Uterus (tissue), 2 donors: ENCODE results near the gene MBNL1.

ENCODE experiments used
- POLR2A ChIP-seq, 2 donors: fragments of 450-650 bp; IDR thresholded peaks; one replicate each; pipeline ENCODE4 v1.6.1; 2016; ENCODE audit warnings: antibody characterized with exemption in 2 of 2, mild to moderate bottlenecking in 1 of 2, moderate library complexity in 1 of 2
- TF ChIP-seq, protein P1 (sequence below), 4 experiments: fragments of 200-600 bp in 2 of 4; fragments of 450-650 bp in 2 of 4; sonication (generic) in 2 of 4; IDR thresholded peaks; one replicate each; pipeline ENCODE4 v1.5.1; 2016 to 2019; ENCODE audit warnings: antibody characterized with exemption in 4 of 4, mild to moderate bottlenecking in 2 of 4, moderate library complexity in 1 of 4

DNA sequence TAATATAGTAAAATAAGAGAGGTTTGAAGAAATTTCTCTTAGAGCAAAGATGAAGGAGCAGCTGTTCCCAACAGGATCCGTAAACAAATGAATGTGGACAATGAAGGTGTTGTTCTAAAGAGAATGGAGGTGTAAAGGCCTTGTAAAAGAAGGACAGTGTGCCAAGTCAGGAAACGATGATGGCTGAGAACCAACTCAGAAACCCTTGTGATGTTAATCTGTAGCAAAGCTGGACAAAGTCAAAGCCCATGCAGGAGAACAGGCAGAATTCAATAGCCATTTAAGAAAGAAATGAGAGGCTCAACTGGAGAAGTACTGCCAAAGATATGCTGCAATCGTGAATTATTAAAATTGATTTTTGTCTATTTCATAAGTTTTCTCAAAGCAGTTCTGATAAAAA lies 192.2 kb downstream of the MBNL1 start:
- TF ChIP-seq POLR2A (IDR thresholded peaks at IDR 0.05) = no peak
- TF ChIP-seq, protein P1, sequence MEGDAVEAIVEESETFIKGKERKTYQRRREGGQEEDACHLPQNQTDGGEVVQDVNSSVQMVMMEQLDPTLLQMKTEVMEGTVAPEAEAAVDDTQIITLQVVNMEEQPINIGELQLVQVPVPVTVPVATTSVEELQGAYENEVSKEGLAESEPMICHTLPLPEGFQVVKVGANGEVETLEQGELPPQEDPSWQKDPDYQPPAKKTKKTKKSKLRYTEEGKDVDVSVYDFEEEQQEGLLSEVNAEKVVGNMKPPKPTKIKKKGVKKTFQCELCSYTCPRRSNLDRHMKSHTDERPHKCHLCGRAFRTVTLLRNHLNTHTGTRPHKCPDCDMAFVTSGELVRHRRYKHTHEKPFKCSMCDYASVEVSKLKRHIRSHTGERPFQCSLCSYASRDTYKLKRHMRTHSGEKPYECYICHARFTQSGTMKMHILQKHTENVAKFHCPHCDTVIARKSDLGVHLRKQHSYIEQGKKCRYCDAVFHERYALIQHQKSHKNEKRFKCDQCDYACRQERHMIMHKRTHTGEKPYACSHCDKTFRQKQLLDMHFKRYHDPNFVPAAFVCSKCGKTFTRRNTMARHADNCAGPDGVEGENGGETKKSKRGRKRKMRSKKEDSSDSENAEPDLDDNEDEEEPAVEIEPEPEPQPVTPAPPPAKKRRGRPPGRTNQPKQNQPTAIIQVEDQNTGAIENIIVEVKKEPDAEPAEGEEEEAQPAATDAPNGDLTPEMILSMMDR (IDR thresholded peaks at IDR 0.05) = no peak
